Raji (cell line): ENCODE data around the gene PTPMT1.
A peak's percentile ranks its signal among the peaks of the same experiment; 100 is the strongest.

Source experiments
- POLR2A ChIP-seq: IDR thresholded peaks from 2 replicates; pipeline ENCODE4 v1.6.1; 2011; ENCODE audit warnings: low read depth, low read length, control low read depth; ENCODE audit not compliant: insufficient read depth

The PTPMT1 gene, protein sequence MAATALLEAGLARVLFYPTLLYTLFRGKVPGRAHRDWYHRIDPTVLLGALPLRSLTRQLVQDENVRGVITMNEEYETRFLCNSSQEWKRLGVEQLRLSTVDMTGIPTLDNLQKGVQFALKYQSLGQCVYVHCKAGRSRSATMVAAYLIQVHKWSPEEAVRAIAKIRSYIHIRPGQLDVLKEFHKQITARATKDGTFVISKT

DNA sequence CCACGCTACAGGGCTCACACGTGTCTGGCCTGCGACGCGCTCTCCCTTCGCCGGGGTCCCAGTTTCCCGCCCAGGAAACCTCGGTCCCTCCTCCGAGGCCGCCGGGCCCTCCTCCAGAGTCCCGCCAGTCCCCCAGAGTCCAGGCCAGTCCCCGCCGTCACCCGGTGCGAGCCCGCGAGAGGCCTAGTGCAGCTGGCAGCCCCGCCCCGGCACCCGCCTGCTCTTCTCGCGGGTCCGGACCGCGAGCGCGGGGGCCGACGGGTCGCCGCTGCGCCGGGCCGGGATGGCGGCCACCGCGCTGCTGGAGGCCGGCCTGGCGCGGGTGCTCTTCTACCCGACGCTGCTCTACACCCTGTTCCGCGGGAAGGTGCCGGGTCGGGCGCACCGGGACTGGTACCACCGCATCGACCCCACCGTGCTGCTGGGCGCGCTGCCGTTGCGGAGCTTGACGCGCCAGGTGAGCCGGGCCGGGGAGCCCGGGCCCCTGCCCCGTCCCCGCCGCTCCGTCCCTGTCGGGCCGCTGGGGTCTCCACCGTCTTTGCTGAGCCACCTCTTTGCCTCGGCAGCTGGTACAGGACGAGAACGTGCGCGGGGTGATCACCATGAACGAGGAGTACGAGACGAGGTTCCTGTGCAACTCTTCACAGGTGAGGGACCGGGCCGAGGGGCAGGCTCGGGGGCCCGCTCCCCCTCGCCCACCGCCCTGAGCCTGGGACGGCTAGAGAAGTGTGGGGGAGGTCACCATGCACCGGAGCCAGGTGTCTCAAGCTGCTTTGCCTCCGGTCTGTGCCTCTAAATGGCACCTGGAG lies at the start of gene PTPMT1:
Gene PTPMT1, plus strand, starts transcription at position 260 of the 809 bp plus-strand sequence. Its CDS starts 24 bp downstream, at position 284.
- peak; percentile 68 for TF ChIP-seq POLR2A

DNA sequence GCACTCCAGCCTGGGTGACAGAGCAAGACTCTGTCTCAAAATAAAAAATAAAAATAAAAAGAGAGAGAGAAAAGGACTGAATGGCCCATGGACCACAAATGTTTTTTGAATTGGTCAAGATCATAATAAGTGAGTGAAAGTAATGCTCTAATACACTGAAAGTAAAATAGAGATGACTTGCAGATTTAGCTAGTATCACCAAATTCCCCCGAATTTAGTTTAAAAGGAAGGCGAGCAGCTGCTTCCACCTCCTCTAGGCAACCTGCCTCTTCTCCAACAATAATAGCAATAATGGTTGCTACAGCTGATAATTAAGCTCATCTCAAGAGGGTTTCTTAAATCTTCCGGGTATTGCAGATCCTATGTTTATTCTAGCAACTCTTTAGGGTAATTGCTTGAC lies 49.2 kb upstream of the PTPMT1 start:
- TF ChIP-seq POLR2A: no peak

DNA sequence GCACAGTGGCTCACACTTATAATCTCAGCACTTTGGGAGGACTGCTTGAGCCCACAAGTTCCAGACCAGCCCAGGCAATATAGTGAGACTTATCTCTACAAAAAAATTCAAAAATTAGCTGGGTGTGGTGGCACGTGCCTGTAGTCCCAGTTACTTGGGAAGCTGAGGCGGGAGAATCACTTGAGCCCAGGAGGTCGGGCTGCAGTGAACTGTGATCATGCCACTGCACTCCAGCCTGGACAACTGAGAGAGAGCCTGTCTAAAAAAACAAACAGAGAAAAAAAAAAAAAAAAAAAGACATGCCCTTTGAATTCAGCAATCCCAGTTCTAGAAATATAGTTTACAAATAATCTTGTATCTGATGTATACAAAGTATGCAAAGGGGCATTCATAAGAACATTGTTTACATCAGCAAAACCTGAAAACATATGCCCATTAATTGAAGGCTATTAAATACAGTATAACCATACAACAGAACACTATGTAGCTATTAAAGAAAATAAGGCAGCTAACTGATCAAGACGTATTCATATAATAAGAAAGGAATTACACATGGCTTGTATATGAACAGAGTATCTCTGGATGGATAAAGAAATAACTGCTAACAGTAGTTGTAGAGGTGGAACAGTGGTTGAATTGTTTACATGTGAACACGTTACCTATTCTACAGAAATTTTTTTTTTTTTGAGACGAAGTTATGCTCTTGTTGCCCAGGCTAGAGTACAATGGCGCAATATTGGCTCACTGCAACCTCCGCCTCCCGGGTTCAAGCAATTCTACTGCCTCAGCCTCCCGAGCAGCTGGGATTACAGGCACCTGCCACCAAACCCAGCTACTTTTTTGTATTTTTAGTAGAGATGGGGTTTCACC lies 48.2 kb upstream of the PTPMT1 start:
- TF ChIP-seq POLR2A: no peak

DNA sequence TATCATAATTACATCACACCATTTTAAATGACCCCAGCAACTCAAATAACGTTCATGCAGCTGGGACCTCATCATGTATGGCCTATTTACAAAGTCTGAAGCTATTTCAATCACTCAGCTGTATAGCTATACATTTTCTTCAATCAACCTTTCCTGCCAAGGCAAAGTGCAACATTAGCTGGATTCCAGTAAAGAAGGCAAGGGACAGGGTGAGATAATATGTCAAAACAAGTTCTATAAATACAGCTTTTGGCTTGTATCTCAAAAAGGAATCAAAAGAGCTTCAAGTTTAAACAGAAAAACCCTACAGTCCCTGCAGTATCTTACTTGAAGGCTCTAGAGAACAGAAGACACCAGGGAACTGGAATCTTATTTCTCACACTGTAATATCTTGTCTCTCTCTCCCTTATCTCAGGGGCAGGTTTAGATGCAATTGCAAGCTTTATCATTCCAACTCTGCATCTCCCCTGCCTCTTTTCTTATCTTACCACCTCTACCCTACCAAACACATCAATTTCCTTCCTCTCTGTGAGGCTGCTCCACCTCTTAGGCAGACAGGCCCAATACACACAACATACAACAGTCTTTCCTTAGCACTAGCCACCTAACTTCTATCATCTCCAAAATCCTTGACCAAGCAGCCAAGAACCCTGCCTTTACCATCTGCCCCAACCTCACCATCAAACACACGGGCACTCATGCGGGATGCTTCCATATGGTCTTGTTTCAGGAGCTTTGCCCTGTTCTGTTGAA lies 47.0 kb upstream of the PTPMT1 start:
- no peak for TF ChIP-seq POLR2A

DNA sequence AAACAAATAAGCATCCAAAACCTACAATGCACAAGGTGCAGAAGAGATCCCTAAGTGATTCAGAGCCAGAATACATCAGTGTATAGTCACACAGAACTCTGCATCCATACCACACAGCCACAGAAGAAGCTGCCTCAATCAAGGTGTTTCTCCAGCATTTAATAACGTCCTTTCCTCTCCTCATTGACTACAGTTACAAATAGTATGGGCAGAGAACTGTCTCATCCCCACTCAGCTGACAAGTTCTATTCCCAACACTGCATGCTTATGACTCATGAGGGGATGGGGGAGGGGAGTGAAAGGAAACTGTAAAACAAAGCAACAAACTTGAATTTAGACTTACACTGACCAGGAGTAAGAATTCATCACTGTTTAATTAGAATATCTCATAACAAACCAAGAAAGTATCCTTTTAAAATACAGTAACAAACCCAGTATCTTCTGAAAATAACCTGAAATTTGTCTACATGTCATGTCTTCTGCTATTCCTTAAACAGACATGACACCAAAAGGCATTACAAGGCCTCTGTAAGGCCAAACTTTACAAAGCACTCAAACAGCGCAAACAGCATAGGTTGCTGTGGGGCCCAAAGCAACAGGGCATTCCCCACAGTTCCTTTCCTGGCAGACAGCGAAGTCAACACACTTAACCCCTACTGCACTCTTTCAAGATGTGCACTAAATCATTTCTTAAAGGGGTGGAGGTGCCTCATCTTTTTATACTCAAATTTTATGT lies 41.7 kb upstream of the PTPMT1 start:
- no peak for TF ChIP-seq POLR2A

DNA sequence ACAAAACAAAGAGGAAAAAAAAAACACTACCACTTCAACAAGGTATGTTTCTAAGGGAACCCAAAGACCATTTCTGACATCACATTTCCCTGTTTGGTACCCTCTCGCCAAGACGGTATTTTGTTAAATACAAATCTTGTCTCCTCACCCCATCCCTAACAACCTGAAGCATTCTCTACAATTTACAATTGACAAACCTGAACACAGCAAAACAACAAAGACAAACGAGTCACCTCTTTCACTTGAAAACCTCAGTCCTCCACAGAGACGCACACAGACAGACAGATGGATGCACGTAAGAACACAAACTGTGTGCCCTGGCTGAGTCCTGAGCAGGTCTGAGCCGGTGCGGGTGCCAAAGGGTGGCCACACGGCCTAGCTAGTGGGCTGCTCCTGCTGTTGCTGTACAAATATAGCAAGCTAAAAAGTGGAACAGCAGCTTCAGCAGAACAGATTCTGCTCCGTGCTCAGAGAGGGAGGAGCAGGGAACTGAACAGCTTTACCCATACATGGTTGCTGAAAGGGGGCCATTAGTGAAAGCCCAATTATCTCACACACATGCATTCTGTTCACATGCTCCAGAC lies 41.0 kb upstream of the PTPMT1 start:
- TF ChIP-seq POLR2A: no peak

DNA sequence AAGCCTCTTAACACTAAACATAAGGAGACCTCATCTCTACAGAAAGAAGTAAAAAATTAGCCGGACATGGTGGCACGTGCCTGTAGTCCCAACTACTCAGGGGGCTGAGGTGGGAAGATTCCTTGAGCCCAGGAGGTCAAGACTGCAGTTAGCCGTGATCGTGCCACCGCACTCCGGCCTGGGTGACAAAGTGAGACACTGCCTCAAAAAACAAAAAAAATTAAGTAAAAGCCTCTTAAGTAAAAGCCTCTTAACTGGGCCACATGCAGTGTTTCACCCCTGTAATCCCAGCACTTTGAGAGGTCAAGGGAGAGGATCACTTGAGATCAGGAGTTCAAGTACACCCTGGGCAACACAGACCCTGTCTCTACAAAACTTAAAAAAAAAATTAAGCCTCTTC lies 38.2 kb upstream of the PTPMT1 start:
- no peak for TF ChIP-seq POLR2A

DNA sequence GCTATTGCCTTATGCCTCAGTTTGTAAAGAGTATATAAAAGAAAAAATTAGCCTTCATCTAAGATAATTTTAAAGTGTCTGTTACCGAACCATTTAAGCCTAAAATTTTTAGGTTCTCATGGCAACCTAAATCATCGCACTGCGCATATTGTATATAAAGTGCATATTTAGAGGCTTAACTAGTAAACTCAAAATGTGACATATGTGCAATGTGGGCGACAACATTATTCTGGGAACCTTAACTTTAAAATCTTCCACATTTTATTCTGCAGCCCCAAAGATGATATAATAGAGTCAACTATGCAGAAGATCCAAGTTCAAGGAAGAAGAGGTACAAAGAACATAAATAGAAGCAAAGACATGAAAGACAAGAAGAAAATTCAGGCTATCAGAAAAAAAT lies 35.4 kb upstream of the PTPMT1 start:
- no peak for TF ChIP-seq POLR2A

DNA sequence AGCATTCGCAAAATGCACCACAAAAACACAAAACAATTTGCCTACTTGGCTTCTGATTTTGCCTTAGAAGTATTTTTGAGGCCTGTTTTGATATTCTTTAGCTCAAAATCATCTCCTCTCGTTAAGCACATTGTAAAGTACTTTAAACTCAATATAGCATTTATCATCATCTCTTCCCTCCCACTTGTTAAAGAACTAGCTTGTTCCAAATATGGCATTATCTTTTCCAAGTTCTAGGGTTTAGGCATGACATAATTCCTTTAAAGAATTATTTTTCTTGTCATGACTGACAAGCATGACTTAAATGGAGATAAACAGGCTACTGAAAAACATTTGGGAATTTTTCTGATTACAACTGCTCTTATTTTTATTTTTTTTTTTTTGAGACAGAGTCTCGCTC lies 33.7 kb upstream of the PTPMT1 start:
- TF ChIP-seq POLR2A: no peak

DNA sequence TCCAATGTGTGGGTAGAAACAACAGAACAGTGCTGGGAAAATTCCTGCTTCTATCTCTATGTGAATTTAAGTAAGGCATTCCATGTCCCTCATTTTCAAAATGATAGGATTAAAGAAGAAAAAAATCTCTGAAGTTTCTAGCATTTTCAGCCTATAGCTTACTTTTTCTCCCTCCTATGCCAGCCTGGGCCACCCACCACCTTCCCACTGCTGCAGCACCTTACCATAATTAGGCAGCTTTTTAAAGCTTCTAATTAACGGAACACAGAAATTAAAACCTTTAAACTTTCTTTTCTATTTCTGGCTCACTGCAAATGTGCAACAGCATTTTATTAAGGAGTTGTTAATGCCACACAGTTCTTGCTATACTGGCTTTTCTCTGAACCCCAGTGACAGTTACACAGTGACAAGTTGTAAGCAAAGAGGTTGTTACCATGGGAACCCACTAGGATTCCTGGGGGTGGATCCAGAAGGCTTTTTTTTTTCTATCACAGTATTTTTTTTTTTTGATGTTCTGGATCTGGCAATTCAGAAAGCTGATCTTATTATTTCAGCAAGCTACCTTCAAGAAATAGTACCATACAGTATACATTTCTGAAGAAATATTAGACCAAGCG lies 32.7 kb upstream of the PTPMT1 start:
- no peak for TF ChIP-seq POLR2A

DNA sequence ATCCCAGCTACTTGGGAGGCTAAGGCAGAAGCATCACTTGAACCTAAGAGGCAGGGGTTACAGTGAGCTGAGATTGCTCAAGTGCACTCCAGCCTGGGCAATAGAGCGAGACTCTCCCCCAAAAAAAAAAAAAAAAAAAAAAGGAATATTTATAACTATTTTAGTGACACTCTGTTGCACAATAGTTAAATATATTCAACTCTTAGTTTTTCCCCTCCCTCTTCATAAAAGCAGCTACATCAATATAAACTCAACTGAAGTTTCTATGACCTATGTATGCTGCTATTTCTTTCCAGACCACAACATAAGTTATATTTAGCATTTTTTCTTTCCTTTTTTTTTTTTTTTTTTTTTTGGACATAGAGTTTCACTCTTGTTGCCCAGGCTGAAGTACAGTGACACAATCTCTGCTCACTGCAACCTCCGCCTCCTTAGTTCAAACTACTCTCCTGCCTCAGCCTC lies 31.7 kb upstream of the PTPMT1 start:
- no peak for TF ChIP-seq POLR2A

DNA sequence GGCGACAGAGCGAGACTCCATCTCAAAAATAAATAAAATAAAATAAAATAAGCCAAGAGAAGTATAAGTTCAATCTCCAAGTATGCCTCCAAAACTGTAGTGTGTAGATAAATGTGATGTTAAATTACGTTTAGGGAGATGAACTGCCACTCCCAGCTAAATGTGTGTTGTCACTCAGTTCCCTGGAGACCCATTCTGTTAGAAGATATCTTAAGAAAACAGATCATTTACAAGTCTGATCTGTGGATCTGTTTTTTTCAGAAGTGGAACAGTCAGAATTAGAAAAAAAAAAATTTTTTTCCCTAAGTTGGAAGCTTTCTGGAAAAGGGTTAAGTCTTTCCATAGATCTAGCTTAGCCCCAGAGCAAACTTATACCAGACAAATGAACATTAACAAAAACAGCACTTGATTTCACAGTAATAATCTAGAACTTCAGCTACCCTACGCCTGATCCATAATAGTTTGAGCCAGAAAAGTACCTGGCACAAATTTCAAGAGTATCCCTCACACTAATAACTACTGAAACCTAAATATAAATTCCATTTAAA lies 30.6 kb upstream of the PTPMT1 start:
- no peak for TF ChIP-seq POLR2A

DNA sequence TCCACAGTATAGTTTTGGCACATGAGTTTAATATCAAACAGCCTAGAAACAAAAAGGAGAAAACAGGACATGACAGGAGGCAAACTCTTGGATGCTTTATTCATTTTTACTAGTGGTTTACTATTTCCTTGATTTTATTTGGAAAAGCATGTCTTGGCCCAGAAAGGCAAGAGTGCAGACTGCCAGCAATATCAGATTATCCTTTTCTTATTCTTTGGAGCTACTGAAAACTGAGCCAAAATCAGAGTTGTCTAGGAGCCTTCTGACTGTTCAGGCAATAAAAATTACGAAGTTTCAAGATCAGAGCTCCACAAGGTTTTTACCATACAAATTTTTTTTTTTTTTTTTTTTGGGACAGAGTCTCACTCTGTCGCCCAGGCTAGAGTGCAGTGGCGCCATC lies 28.5 kb upstream of the PTPMT1 start:
- TF ChIP-seq POLR2A: no peak
